Activated CD4-positive, alpha-beta T cell treated with anti-CD3 and anti-CD28 coated beads, Interleukin-2, amount 50 U/mL, for 1 hour (primary cell): ENCODE measurements around the gene R3HDM4.
A peak's percentile ranks its signal among the peaks of the same experiment; 100 is the strongest.
"Not testable (repeated sequence)": the region's sequence is repeated elsewhere in the genome, so short reads cannot be mapped to it uniquely, and the experiment has no call there.

Experiments used
- DNase-seq: peaks from one replicate; pipeline ENCODE4 v3.0.0-alpha.2; 2020

R3HDM4 gene

DNA sequence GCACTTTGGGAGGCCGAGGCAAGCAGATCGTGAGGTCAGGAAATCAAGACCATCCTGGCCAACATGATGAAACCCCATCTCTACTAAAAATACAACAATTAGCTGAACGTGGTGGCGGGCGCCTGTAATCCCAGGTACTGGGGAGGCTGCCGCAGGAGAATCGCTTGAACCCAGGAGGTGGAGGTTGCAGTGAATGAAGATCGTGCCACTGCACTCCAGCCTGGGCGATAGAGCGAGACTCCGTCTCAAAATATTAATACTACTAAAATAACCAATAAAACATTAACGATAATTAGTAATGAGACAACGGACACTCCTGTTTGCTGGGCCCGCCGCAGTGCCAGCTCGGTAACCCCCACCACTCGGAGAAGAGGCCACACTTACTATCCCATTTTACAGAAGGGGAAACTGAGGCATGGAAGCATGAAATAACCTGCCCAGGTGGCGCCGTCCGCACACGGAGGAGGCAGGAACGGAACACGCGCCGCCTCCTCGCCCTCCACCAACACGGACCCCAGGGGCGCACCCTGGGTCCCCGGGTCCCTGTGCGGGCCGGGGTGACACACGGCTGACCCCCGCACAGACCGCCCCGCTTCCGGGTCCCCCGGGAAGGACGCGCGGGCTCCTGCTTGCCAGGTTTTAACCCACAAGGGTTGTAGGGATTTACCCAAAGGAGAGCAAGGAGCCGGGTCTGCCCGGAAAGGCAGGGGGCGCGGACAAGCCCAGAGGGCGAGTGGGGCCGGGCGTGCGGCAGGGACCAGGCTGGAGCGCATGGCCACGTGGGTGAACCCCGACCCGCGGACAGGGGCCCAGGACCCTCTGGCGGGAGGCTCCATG lies 1.6 kb downstream of the R3HDM4 start:
- DNase-seq = no peak

GRCh38 chr19:907183-907853 lies 5.7 kb downstream of the R3HDM4 start:
- DNase-seq = peak; percentile 34

- no peak for DNase-seq
Observed at GRCh38 chr19:906480-906879, 6.5 kb downstream of the R3HDM4 start.

- DNase-seq = no peak
Observed at GRCh38 chr19:904545-904944, 8.5 kb downstream of the R3HDM4 start.

DNA sequence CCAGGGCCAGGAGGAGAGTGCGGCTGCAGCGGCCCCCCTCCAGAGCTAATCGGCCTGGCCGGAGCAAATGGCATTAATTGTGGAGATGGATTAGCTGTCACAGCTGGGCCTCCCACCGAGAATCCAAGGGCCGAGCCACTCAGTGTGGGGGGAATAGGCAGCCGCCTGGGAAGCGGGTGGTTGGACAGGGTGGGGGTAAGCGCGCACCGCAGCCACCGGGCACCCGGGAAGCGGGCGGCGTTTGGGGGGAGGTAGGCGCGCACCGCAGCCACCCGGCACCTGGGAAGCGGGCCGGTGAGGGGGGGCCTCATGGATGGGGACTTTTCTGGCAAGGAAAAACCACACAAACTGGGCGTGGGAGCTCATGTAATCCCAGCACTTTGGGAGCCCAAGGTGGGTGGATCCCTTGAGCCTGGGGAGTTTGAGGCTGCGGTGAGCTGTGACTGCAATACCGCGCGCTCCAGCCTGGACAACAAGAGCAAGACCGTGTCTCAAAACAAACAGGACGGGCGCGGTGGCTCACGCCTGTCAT lies 9.7 kb downstream of the R3HDM4 start:
- DNase-seq = no peak

DNA sequence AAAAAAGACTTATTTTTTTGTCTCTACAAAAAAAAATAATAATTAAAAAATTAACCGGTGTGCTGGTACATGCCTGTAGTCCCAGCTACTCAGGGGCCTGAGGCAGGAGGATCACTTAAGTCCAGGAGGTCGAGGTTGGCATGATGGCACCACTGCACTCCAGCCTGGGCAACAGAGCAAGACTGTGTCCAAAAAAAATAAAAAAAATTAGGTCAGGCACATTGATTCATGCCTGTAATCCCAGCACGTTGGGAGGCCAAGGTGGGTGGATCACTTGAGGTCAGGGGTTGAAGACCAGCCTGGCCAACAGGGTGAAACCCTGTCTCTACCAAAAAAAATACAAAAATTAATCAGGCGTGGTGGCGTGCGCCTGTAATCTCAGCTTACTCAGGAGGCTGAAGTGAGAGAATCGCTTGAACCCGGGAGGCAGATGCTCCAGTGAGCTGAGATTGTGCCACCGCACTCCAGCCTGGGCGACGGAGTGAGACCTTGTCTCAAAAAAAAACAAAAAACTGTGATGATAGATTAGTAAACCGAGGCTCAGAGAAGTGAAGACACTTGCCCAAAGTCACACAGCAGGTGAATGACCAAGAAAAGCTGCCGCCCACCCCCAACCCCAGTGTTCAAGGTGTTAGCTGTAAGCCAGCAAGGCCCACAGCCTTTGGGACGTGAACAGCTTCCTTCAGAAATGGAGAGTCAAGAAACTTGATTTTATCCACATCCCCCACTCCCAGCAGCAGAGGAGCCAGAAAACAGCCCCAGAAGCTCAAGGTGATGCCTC lies 10.4 kb downstream of the R3HDM4 start:
- DNase-seq = no peak

GRCh38 chr19:902093-902370 lies 11.0 kb downstream of the R3HDM4 start:
- DNase-seq = no peak

DNA sequence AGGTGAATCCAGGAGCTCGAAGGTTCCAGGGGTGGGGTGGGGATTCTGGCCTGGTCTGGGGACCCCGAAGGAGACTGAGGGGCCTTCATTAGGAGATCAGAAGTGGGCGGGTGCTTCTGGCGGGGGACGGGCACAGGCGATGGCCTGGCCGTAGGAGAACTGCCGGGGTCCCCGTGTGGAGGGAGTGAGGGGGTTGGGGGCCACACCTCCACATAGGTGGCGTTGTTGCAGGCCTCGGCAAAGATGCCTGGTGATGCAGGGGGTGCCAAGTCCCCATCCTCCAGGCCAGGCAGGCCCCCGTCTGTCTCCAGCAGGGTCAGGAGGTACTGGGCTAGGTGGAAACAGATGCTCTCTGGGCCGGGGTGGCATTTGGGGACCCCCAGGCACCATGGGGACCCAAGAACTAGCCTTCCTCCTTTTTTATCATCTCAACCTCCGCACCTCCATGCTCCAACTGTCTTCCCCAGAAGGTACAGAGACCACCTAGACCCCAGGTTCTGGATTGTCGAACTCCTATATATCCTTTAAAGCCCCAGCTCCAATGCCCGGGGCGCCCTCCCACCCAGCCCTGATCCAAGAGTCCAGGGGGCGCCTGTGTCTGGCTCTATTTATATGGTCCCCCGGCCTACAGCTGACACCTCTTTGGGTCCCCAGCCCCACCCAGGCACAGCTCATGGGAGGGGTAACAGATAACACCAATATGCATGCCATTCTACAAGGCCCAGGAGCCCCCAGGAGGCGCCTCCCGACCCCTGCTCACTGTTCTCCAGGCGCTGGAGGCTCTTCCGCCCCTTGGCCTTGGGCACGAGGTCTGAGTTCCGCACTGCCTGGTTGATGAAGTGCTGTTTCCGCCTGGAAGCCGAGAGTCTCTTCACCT lies 11.6 kb downstream of the R3HDM4 start:
- DNase-seq = no peak

- DNase-seq = peak; percentile 36
Observed at GRCh38 chr19:900302-901111, 12.5 kb downstream of the R3HDM4 start.

- no peak for DNase-seq
Observed at GRCh38 chr19:900043-900301, 13.0 kb downstream of the R3HDM4 start.

DNA sequence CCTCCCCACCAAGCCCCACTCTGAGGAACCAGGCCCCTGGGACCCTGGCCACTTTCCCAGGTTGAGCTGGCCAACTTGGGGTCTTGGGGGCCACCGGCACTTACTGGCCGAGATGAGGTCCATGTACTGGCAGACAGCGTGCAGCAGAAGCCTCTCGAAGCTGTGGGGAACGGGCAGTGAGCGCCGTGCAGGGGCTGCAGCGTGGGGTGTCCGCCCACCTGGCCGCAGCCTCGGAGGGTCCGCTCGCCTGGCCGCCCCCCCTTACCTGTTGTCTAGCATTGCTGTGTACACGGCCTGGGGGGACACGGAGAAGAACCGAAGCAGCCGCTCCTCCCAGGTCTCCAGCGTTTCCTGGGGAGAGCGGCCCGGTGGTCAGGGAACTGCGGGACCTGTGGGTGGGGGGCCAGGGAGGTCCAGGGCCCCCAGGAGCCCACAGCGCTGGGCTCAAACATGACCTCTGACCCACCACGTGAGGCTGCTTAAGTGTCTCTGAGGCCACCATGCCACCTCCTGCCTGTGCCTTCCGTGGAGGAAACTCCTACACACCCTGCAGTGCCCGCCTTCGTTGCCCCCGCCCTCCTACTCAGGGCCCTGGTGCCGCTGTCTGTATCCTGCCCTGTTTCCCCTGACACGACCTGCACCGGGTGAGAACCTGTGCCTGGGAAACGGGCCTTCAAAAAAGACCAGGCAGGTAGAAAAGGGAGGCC lies 13.5 kb downstream of the R3HDM4 start:
- no peak for DNase-seq

GRCh38 chr19:898663-899062 lies 14.4 kb downstream of the R3HDM4 start:
- peak; percentile 41 for DNase-seq

- no peak for DNase-seq
Observed at GRCh38 chr19:897442-898039, 15.5 kb downstream of the R3HDM4 start.

- no peak for DNase-seq
Observed at GRCh38 chr19:896999-897398, 16.0 kb downstream of the R3HDM4 start.

GRCh38 chr19:896434-896833 lies 16.6 kb downstream of the R3HDM4 start:
- DNase-seq = no peak

DNA sequence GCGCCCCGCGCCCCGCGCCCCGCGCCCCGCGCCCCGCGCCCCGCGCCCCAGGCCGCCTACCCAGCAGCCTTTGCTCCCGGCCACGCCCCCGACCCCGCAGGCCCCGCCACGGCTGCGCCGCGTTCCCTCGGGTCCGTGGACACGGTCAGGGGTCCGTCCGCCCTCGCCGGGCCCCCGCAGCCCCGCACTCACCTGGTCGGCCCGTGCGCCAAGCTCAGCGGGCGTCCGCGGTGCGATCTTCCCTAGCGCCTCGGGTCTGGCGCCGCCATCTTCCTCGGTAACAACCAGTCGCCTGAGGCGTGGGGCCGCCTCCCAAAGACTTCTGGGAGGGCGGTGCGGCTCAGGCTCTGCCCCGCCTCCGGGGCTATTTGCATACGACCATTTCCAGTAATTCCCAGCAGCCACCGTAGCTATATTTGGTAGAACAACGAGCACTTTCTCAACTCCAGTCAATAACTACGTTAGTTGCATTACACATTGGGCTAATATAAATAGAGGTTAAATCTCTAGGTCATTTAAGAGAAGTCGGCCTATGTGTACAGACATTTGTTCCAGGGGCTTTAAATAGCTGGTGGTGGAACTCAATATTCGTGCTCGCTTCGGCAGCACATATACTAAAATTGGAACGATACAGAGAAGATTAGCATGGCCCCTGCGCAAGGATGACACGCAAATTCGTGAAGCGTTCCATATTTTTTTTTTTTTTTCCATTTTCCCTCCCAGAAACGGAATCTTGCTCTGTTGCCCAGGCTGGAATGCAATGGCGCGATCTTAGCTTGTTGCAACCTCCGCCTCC lies 19.9 kb downstream of the R3HDM4 start, which contains the start of the genes MED16 and RNU6-9:
Gene MED16 (minus strand): TSS at position 294 of the 796 bp plus-strand sequence. CDS start 2,056 bp downstream, outside the sequence.
Gene RNU6-9 (plus strand): TSS at position 591 of the 796 bp plus-strand sequence.
- DNase-seq = peak; percentile 88

DNA sequence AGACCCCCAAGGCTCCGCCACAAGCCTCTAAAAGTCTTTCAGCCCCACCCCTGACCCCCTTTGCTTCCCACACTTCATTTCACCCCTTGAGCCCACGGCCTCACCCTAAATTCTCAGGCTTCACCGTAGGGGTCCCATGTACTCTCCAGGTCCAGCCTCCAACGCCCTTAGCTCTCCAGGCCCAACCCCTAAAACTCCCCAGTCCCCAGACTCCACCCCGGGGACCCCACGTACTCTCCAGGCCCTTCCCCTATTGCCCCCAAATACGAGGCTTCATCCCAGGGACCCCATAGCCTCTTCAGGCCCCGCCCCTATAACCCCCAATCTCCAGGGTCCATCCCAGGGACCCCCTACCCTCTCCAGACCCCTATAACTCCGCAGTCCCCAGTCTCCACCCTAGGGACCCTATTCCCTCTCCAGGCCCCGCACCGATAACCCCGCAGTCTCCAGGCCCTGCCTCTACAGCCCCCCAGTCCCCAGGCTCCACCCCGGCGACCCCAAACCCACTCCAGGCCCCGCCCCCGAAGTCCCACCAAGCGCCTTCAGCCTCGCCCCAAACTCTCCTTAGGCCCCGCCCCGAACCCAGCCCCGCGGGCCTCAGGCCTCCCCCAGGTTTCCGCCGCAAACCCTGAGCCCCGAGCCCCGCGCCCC lies 20.7 kb downstream of the R3HDM4 start:
- no peak for DNase-seq

- not testable (repeated sequence) for DNase-seq
Observed at GRCh38 chr19:891421-892200, 21.4 kb downstream of the R3HDM4 start.
